HG02763 (cell line): ENCODE data around the gene EXOC4.
"Not testable (repeated sequence)": the region's sequence is repeated elsewhere in the genome, so short reads cannot be mapped to it uniquely, and the experiment has no call there.

Experiments
- ATAC-seq: cut with Tn5 transposase; IDR thresholded peaks from one replicate; pipeline ENCODE4 v1.9.1; 2021; ENCODE audit warnings: mild to moderate bottlenecking, moderate library complexity; ENCODE audit not compliant: unreplicated experiment

The EXOC4 gene

GRCh38 chr7:133994100-133994499, 741.2 kb downstream of the EXOC4 start:
- ATAC-seq, result not testable (repeated sequence)

DNA sequence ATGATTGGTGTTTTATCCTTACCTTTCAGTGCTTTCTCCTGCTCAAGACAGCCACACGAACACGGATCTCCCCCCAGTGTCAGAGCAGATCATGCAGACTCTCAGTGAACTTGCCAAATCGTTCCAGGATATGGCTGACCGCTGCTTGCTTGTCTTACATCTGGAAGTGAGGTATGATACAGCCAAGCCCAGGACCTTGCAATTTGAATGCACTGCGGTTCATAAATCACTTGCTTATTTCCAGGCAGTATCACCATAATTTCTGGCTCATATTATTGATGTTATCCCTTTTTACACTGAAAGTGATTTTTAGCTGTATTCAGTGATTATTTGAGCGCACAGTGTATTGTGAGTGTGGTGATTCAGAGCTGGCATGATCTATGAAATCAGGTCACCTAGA, 744.6 kb downstream of the EXOC4 start:
- no peak for ATAC-seq

GRCh38 chr7:133999178-133999577, 746.3 kb downstream of the EXOC4 start:
- ATAC-seq, result no peak

DNA sequence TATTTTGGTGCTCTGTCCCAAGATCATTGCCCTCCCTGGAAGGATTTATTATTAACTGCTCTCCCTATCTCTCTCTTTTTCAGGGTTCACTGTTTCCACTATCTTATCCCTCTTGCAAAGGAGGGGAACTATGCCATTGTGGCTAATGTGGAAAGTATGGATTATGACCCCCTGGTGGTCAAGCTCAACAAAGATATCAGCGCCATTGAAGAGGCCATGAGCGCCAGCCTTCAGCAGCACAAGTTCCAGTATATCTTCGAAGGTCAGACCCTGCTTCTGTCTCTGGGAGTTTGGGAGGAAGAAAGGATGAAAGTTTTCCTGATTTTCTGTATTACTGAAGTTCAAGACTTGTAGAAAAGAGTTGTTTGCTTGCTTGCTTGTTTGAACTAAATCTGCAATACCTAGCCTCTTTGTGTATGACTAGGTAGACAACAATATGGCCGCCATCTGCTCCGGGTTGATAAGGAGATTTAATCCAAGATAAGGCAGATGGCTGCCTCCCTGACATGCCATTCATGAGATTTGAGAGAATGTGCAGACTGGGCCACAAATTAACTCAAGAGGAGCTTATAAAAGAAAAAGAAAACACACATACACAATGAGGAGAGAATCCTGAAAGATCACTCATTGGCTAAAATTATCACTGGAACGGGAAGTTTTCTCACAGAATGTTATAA, 752.1 kb downstream of the EXOC4 start:
- ATAC-seq, result no peak

GRCh38 chr7:134009314-134010110, 756.6 kb downstream of the EXOC4 start:
- no peak for ATAC-seq

- no peak for ATAC-seq
Observed at GRCh38 chr7:134013249-134013648, 760.4 kb downstream of the EXOC4 start.

GRCh38 chr7:134014935-134015334, 762.1 kb downstream of the EXOC4 start:
- no peak for ATAC-seq

DNA sequence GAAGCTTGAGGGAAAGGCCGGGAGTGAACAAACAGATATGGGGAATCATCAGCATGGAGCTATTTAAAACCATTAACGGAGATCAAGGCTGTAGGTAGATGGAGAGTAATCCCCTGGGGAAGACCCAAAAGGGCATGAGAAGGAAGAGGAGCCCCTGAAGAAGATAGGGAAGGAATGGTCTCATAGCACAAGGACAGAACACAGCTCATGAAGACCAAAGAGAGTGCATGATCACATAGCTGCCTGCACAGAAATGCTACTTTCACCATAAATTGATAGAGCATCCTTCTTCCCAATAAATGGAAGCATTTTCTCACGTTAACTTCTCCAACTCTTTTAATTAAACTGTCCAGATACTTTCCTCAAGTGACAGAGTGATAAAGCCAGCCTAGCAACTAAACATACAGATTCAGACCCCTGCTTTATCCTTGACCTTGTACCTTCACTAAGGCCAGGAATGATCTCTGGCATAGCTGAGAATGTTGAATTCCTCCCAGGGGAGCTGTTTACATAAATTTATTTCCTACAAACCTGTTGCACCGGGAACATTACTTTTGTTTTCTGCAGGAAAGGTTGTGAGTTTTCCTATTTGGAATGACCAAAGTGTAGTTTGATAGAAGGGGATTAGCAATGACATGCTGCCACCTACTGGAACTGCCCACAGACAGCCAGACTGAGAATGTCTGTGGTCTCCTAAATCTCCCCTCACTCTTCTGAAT, 763.5 kb downstream of the EXOC4 start:
- no peak for ATAC-seq

GRCh38 chr7:134016942-134017303, 764.0 kb downstream of the EXOC4 start:
- no peak for ATAC-seq

- ATAC-seq, result no peak
Observed at GRCh38 chr7:134018306-134018705, 765.4 kb downstream of the EXOC4 start.

DNA sequence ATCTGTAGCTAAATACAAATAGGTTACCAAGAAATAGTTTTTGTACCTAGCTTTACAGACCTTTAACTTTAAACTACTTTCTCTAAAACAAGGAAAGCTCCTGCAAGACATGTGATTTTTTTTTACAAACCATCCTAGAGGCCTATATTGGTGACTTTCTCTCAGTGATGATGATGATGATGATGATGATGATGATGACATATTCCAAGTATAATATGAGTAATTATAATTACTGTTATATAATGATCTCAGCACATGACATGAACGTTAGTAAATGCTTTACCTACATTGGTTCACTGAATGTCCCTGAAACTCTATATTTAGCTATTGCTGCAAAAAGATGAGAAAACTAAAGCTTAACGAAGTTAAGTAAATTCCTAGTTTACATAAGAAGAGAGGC, 766.4 kb downstream of the EXOC4 start:
- ATAC-seq, result no peak

DNA sequence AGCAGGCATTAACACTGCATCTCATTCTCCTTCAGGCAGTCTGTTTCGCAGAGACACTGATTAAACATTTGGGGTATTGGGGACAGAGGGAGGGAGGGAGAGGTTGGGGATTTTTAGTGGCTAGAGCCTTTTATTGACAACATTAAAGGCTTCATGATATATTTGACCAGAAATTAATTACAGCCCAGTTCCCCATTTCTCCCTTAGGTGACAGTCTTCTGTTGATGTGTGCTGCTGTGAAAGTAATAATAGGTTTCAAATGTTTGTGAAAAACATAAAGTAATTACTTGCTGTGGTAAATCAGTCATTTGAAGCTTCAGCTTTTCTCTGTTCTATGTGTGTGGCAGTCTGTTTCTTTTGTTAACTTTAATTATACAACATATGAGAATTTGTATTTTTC, 769.0 kb downstream of the EXOC4 start:
- no peak for ATAC-seq

- no peak for ATAC-seq
Observed at GRCh38 chr7:134022286-134022911, 769.5 kb downstream of the EXOC4 start.

GRCh38 chr7:134024739-134025138, 771.9 kb downstream of the EXOC4 start:
- no peak for ATAC-seq

- no peak for ATAC-seq
Observed at GRCh38 chr7:134028853-134029252, 776.0 kb downstream of the EXOC4 start.

DNA sequence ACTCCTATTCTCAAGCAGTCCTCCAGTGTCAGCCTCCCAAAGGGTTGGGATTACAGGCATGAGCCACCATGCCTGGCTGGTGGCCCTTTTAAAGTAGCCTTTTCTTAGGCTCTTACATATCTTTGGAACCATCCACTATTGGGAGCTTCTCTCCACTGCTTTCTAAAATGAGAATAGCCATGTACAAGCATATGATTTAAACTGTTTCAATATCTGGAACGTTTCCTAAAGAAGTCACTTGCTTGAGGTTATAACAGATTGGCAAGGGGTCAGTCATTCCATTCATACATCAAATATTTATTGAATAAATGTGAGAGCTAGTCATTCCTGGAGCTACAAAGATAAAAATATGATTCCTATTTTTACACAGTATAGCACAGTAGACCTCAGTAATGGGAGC, 776.9 kb downstream of the EXOC4 start:
- no peak for ATAC-seq

DNA sequence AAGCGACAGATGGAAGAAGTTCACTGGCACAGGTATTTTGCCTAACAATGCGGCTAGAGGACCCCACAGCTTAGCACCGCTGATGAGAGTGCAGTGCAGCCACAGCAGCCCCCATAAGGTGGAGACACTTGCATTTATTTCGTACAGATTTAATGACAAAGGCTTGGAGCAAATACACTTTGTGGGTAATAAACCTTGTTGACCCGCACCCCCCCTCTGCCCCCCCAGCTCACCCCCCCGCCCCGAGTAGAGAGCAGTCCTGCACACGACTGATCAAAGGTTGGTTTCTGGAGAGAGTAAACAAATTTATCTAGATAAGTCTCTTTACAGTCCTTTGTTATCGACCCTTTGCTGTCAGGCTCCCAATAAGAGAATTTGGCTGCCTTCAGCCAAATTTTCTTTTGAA, 777.6 kb downstream of the EXOC4 start:
- no peak for ATAC-seq

DNA sequence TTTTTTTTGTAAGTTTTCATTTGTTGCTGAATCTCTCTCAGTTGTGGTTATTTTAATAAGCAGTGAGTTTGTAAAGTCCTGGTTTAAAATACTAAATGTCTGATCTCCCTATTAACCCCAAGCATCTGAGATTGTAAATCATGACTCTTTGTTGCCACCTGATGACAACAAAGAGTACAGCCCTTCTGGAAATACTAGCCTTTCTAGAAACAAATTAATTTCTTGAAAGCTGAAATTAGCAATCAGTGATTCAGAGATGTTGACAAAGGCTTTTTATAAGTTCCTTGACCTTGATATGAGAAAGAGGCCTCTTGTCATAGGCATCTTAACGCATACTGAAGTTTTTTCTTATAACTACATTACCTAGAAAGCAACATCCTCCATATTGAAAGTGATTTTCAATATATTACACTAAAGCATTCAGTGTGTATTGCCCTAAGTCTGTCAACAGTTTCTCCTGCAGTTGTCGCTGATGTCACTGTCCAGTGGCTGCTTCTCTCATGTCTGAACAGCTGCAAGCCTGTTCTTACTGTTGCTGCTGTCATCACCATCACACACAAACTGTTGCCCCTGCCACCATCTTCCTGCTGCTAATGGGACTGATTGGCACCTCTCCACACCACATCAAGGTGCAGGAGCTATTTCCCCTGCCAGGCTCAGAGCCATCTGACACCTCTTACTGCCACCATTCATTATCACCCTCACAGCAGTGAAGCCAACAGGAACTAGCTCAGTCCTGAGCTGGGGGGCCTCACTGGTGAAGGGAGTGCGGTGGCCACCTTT, 779.1 kb downstream of the EXOC4 start:
- ATAC-seq, result no peak

DNA sequence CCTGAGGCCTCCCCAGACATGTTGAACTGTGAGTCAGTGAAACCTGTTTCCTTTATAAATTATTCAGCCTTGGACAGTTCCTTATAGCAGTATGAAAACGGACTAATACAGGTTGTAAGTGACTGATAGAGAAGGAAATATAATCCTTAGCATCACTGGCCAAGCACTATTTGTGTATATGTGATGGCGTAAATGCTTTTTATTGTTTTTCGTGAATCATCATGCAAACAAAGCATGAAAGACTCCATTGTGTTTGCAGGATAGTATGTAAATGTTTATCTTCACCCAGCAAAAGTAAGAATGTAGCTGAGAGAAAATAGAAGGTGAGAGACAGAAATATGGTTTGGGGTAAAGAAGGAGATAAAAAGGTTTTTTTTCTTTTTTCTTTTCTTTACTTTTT, 781.8 kb downstream of the EXOC4 start:
- ATAC-seq, result no peak

GRCh38 chr7:134037991-134038390, 785.1 kb downstream of the EXOC4 start:
- no peak for ATAC-seq

- ATAC-seq, result no peak
Observed at GRCh38 chr7:134040988-134041387, 788.1 kb downstream of the EXOC4 start.
